Lower leg skin (tissue), 3 donors: ENCODE data around the gene NFE2L1.

ENCODE experiments used
- CTCF ChIP-seq, 3 donors: fragments of 450-650 bp; IDR thresholded peaks; one replicate each; pipeline ENCODE4 v1.5.1; 2016; ENCODE audit warnings: antibody characterized with exemption in 3 of 3, mild to moderate bottlenecking in 3 of 3, moderate library complexity in 2 of 3
- POLR2A ChIP-seq, 2 donors: fragments of 450-650 bp; IDR thresholded peaks; one replicate each; pipeline ENCODE4 v1.6.1; 2016 to 2017; ENCODE audit warnings: antibody characterized with exemption in 2 of 2, mild to moderate bottlenecking in 1 of 2, moderate library complexity in 1 of 2

GRCh38 chr17:48001197-48001596, 47.0 kb upstream of the NFE2L1 start:
- no peak for TF ChIP-seq POLR2A (IDR thresholded peaks at IDR 0.05)
- no peak for TF ChIP-seq CTCF (IDR thresholded peaks at IDR 0.05)
